ENCODE results near the gene IL19. TPM values are rescaled to one million over a fixed set of nuclear protein-coding genes. Genes with fewer than 3 reads are reported as not detected.
A peak's percentile ranks its signal among the peaks of the same experiment; 100 is the strongest.

The IL19 gene
- total and polyA plus RNA-seq, 9 of the 15 experiments (the other 6 are each of a cell fraction or from before 2014, with no cell fraction given), result not detected

DNA sequence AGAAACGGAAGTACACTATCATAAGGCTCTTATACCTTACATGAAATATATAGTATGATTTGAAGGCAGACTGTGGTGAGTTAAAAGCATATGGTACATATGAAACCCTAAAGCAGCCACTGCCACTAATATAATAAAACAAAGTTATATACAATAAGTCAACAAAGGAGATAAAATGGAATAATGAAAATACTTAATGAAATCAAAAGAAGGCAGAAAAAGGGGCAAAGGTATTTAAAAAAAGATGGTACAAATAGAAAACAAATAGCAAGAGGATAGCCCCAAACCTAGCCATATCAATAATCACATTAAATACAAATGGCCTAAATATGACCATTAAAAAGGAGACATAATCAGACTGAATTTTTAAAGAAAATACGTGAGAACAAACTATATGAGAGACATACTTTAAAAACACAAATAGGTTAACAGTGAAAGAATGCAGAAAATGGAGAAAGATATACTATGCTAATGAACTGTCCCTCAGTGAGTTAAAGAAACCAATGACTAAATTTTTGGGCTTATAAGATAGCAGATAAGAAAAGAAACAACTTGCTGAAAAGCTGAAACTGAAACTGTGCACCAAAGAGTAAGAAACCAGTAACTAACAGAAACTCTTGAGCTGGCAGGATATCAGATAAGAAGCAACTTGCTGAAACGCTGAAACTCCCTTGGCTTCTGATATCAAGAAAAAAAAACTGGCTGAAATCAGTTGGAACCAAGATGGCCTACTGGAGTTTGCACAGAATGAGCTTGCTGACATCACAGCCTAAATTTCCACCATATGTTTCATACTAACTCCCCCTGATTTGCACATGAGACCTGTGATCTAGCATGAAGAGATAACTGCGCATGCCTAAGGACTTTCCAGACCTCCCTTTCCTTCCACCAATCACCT lies 46.1 kb downstream of the IL19 start (continued):
- no peak for TF ChIP-seq ZNF586 (CRISPR knock-in tag; conservative IDR thresholded peaks at IDR 0.05)
- TF ChIP-seq PHF21A (IDR thresholded peaks at IDR 0.05; ENCODE audit: borderline replicate concordance, low read depth), result no peak
- 0 out of 2 replicates have a peak, but pooled peaks have one; percentile 16 for TF ChIP-seq ILF3 (IDR thresholded peaks at IDR 0.05; ENCODE audit: borderline replicate concordance)
- TF ChIP-seq, protein P1, sequence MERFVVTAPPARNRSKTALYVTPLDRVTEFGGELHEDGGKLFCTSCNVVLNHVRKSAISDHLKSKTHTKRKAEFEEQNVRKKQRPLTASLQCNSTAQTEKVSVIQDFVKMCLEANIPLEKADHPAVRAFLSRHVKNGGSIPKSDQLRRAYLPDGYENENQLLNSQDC (CRISPR knock-in tag; IDR thresholded peaks at IDR 0.05), result no peak
- TF ChIP-seq, protein P2, sequence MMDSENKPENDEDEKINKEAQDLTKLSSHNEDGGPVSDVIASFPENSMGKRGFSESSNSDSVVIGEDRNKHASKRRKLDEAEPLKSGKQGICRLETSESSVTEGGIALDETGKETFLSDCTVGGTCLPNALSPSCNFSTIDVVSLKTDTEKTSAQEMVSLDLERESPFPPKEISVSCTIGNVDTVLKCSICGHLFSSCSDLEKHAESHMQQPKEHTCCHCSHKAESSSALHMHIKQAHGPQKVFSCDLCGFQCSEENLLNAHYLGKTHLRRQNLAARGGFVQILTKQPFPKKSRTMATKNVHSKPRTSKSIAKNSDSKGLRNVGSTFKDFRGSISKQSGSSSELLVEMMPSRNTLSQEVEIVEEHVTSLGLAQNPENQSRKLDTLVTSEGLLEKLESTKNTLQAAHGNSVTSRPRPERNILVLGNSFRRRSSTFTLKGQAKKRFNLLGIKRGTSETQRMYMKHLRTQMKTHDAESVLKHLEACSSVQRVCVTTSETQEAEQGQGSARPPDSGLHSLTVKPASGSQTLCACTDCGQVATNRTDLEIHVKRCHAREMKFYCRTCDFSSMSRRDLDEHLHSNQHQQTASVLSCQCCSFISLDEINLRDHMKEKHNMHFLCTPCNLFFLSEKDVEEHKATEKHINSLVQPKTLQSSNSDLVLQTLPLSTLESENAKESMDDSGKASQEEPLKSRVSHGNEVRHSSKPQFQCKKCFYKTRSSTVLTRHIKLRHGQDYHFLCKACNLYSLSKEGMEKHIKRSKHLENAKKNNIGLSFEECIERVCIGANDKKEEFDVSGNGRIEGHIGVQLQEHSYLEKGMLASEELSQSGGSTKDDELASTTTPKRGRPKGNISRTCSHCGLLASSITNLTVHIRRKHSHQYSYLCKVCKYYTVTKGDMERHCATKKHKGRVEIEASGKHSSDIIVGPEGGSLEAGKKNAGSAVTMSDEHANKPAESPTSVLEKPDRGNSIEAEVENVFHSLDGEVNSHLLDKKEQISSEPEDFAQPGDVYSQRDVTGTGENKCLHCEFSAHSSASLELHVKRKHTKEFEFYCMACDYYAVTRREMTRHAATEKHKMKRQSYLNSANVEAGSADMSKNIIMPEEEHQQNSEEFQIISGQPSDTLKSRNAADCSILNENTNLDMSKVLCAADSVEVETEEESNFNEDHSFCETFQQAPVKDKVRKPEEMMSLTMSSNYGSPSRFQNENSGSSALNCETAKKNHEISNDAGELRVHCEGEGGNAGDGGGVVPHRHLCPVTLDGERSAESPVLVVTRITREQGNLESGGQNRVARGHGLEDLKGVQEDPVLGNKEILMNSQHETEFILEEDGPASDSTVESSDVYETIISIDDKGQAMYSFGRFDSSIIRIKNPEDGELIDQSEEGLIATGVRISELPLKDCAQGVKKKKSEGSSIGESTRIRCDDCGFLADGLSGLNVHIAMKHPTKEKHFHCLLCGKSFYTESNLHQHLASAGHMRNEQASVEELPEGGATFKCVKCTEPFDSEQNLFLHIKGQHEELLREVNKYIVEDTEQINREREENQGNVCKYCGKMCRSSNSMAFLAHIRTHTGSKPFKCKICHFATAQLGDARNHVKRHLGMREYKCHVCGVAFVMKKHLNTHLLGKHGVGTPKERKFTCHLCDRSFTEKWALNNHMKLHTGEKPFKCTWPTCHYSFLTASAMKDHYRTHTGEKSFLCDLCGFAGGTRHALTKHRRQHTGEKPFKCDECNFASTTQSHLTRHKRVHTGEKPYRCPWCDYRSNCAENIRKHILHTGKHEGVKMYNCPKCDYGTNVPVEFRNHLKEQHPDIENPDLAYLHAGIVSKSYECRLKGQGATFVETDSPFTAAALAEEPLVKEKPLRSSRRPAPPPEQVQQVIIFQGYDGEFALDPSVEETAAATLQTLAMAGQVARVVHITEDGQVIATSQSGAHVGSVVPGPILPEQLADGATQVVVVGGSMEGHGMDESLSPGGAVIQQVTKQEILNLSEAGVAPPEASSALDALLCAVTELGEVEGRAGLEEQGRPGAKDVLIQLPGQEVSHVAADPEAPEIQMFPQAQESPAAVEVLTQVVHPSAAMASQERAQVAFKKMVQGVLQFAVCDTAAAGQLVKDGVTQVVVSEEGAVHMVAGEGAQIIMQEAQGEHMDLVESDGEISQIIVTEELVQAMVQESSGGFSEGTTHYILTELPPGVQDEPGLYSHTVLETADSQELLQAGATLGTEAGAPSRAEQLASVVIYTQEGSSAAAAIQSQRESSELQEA (IDR thresholded peaks at IDR 0.05; ENCODE audit: low read depth), result no peak
- no peak for TF ChIP-seq ASH1L (IDR thresholded peaks at IDR 0.05; ENCODE audit: borderline replicate concordance, low read depth, partially characterized antibody)
- peak; percentile 60; the same call in 1 of the 2 replicates for TF ChIP-seq L3MBTL2 (IDR thresholded peaks at IDR 0.05)
- TF ChIP-seq GATAD2A (IDR thresholded peaks at IDR 0.05), result no peak
- TF ChIP-seq ETV1 (tag; conservative IDR thresholded peaks at IDR 0.05; ENCODE audit: low read depth), result 0 out of 2 replicates have a peak, but pooled peaks have one; percentile 18
- TF ChIP-seq EHMT2 (IDR thresholded peaks at IDR 0.05), result peak; percentile 51
- TF ChIP-seq DIDO1 (tag; IDR thresholded peaks at IDR 0.05; ENCODE audit: low read depth), result no peak
- no peak for TF ChIP-seq SMAD3 (CRISPR knock-in tag; conservative IDR thresholded peaks at IDR 0.05)
- TF ChIP-seq RB1 (IDR thresholded peaks at IDR 0.05; ENCODE audit: low read depth), result no peak
- peak; percentile 75 for TF ChIP-seq ARID1B (IDR thresholded peaks at IDR 0.05)
- TF ChIP-seq SRF (CRISPR knock-in tag; IDR thresholded peaks at IDR 0.05), result 0 out of 4 replicates have a peak, but pooled peaks of 1 of the 2 experiments have one; percentile 16
- TF ChIP-seq SMARCE1 (IDR thresholded peaks at IDR 0.05), result peak; percentile 84
- TF ChIP-seq TAL1 (IDR thresholded peaks at IDR 0.05), result peak; percentile 24; the same call in 1 of the 2 replicates

All from K562 (cell line).